A673 (cell line): ENCODE results near the gene LRRFIP1. TPM values are rescaled to one million over a fixed set of nuclear protein-coding genes. Genes with fewer than 3 reads are reported as not detected.

ENCODE experiments used
- BruUV-seq: library from RNA; stranded (reverse); fragments of 400-500 nt; replicated peaks from 2 replicates; lab custom pipeline; 2021; lab: Mats Ljungman, UMichigan
- CTCF ChIA-PET: fragments of 300-600 bp; sonication (Branson Sonifier 250); formaldehyde crosslinking; loops from one replicate; lab custom pipeline; 2022; ENCODE audit warnings: antibody characterized with exemption; lab: Charles Lee
- POLR2A ChIA-PET: fragments of 300-600 bp; sonication (Branson Sonifier 250); formaldehyde crosslinking; loops from one replicate; lab custom pipeline; 2022; ENCODE audit warnings: antibody characterized with exemption; ENCODE audit not compliant: low non-redundant PET; lab: Charles Lee
- DNase-seq: peaks from one replicate; pipeline ENCODE4 v3.0.0-alpha.2; 2015; ENCODE audit warnings: low spot score
- H3K27ac ChIP-seq: fragments of 200-600 bp; sonication (generic); 2 replicates; pipeline ENCODE4 v1.5.1; 2016; ENCODE audit warnings: mixed run types, low read depth, mild to moderate bottlenecking, mixed read lengths, antibody characterized with exemption, low read length; ENCODE audit not compliant: poor library complexity, severe bottlenecking
- H3K27me3 ChIP-seq: fragments of 200-600 bp; sonication (generic); replicated peaks from 2 replicates; pipeline ENCODE4 v1.6.1; 2017; ENCODE audit warnings: mixed run types, low read depth, mild to moderate bottlenecking, mixed read lengths, antibody characterized with exemption, low read length; ENCODE audit not compliant: insufficient read depth, poor library complexity
- H3K36me3 ChIP-seq: fragments of 200-600 bp; sonication (generic); 2 replicates; pipeline ENCODE4 v1.6.1; 2016; ENCODE audit warnings: mixed run types, mild to moderate bottlenecking, mixed read lengths, antibody characterized with exemption, low read length; ENCODE audit not compliant: insufficient read depth, poor library complexity, severe bottlenecking
- H3K4me1 ChIP-seq: fragments of 200-600 bp; sonication (generic); 2 replicates; pipeline ENCODE4 v1.6.1; 2017; ENCODE audit warnings: mixed run types, mild to moderate bottlenecking, mixed read lengths, antibody characterized with exemption, low read length; ENCODE audit not compliant: insufficient read depth, poor library complexity, severe bottlenecking
- H3K4me3 ChIP-seq: fragments of 200-600 bp; sonication (generic); 2 replicates; pipeline ENCODE4 v1.5.1; 2016; ENCODE audit warnings: low read depth, mixed run types, mild to moderate bottlenecking, mixed read lengths, low read length; ENCODE audit not compliant: poor library complexity, severe bottlenecking
- H3K9me3 ChIP-seq: fragments of 200-600 bp; sonication (generic); 2 replicates; pipeline ENCODE4 v1.6.1; 2016; ENCODE audit warnings: mixed run types, low read depth, mild to moderate bottlenecking, mixed read lengths, antibody characterized with exemption, low read length; ENCODE audit not compliant: poor library complexity, severe bottlenecking
- EZH2 ChIP-seq: fragments of 200-600 bp; sonication (generic); IDR thresholded peaks from 2 replicates; pipeline ENCODE4 v1.6.1; 2017; ENCODE audit warnings: borderline replicate concordance, low read depth, mild to moderate bottlenecking, mixed read lengths, antibody characterized with exemption, low read length; ENCODE audit not compliant: poor library complexity, severe bottlenecking
- intact Hi-C: fragments of 100-400 bp; cut with micrococcal nuclease; formaldehyde crosslinking; loops from one replicate; pipeline ENCODE4 v1.10.0; 2022; ENCODE audit not compliant: unreplicated experiment
- total RNA-seq: library from RNA; stranded (reverse); gene quantifications from 2 replicates; pipeline ENCODE4 v1.2.3, GENCODE V29; 2021
- TF ChIP-seq, protein P1 (sequence below): fragments of 300-800, 200-600 bp; sonication (generic); conservative IDR thresholded peaks from 2 replicates; pipeline ENCODE4 v1.5.1; 2017; ENCODE audit warnings: low read depth, mild to moderate bottlenecking, antibody characterized with exemption, low read length, moderate library complexity, mixed read lengths

The LRRFIP1 gene
- total RNA-seq, 1 experiment from 2014 or later = 69.3 TPM

- Histone ChIP-seq H3K27me3 (no peaks in the 10 kb centered on the region), H3K4me3 (no peak overlapping the region), H3K27ac (no peak overlapping the region), H3K36me3 (no peaks in the 10 kb centered on the region), H3K9me3 (no peaks in the 10 kb centered on the region), H3K4me1 (peaks cover 22% of the 10 kb centered on the region)
- POLR2A ChIA-PET = no interaction called here
- no TSS peak for BruUV-seq
- DNase-seq = no peak
- CTCF ChIA-PET = no interaction called here
- intact Hi-C loops = no loop called here
- TF ChIP-seq, protein P1, sequence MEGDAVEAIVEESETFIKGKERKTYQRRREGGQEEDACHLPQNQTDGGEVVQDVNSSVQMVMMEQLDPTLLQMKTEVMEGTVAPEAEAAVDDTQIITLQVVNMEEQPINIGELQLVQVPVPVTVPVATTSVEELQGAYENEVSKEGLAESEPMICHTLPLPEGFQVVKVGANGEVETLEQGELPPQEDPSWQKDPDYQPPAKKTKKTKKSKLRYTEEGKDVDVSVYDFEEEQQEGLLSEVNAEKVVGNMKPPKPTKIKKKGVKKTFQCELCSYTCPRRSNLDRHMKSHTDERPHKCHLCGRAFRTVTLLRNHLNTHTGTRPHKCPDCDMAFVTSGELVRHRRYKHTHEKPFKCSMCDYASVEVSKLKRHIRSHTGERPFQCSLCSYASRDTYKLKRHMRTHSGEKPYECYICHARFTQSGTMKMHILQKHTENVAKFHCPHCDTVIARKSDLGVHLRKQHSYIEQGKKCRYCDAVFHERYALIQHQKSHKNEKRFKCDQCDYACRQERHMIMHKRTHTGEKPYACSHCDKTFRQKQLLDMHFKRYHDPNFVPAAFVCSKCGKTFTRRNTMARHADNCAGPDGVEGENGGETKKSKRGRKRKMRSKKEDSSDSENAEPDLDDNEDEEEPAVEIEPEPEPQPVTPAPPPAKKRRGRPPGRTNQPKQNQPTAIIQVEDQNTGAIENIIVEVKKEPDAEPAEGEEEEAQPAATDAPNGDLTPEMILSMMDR = no peak
- no peak for TF ChIP-seq EZH2
Observed at GRCh38 chr2:237601453-237602116, 25.8 kb upstream of the LRRFIP1 start.

DNA sequence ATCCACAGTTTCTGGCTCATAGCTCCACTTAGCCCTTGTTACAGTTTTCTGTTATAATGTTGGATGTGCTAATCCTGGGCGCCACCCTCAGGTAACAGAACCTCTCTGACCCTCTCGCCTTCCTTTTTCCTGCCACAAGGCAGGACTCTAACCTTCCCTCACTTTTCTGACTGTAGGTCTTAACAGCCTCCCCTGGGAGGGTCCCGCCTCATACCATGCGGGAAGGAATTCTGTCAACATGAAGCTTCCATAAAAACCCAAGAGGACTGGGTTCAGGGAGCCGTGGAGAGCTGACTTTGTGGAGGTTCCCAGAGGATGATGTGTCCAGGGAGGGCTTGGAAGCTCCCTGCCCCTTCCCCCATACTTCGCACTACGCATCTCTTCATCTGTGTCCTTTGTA, 25.0 kb upstream of the LRRFIP1 start:
- CTCF ChIA-PET = no interaction called here
- intact Hi-C loops = no loop called here
- TF ChIP-seq, protein P1 = no peak
- TF ChIP-seq EZH2 = no peak
- POLR2A ChIA-PET = no interaction called here
- H3K27me3 ChIP-seq = no peaks in the 10 kb centered on the region
- no peak overlapping the region for H3K4me3 ChIP-seq
- no peaks in the 10 kb centered on the region for H3K36me3 ChIP-seq
- DNase-seq = no peak
- peak overlapping the region; percentile 50 for H3K27ac ChIP-seq
- no TSS peak for BruUV-seq
- H3K4me1 ChIP-seq = peaks cover 22% of the 10 kb centered on the region
- H3K9me3 ChIP-seq = no peaks in the 10 kb centered on the region

DNA sequence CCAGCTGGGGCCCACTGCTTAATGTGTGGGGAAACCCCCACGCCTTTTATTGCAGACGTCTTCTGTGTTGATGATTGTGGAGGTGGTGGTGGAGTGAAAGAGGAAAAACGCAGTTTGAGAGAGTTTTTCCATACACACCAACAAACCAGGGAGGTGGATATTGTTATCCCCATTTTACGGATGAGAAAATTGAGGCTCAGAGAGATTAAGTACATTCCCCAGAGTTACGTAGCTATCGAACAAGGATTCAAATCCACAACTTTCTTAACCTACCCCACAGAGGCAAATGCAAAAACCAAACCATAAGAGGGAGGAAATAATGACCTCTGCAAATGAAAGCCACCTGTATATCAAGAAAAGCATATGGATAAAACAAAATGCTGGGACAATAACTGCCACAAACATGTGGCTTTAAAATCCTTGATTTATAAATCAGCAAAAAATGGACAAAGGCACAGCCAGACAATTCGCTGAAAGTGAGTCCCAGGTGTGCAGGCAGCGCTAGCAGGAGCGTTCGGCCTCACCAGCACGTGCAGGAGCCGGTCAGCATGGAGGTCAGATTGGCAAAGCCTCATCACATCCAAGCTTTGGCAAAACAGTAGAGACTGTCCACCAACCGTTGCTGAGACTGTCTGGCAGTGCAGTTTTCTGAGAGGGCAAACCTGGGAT, 24.2 kb upstream of the LRRFIP1 start:
- H3K27ac ChIP-seq = peak overlapping the region; percentile 50

More for the DNA sequence above, 24.2 kb upstream of the LRRFIP1 start:
- Histone ChIP-seq H3K4me3 (no peak overlapping the region), H3K27me3 (no peaks in the 10 kb centered on the region), H3K9me3 (no peaks in the 10 kb centered on the region), H3K4me1 (peaks cover 22% of the 10 kb centered on the region), H3K36me3 (no peaks in the 10 kb centered on the region)
- DNase-seq = no peak
- CTCF ChIA-PET = interaction anchor here (0.6 kb wide), 1 partner anchor 412 kb away, joined by 3 read pairs; no protein-coding TSS in a partner anchor
- intact Hi-C loops = no loop called here
- TF ChIP-seq EZH2 = no peak
- TF ChIP-seq, protein P1 = no peak
- no TSS peak for BruUV-seq
- POLR2A ChIA-PET = no interaction called here
